GM19372 (cell line): ENCODE data around the gene DLGAP1.

Source experiments
- ATAC-seq: cut with Tn5 transposase; IDR thresholded peaks from one replicate; pipeline ENCODE4 v1.9.1; 2021; ENCODE audit warnings: mild to moderate bottlenecking, low read depth, moderate library complexity; ENCODE audit not compliant: unreplicated experiment

Gene DLGAP1

DNA sequence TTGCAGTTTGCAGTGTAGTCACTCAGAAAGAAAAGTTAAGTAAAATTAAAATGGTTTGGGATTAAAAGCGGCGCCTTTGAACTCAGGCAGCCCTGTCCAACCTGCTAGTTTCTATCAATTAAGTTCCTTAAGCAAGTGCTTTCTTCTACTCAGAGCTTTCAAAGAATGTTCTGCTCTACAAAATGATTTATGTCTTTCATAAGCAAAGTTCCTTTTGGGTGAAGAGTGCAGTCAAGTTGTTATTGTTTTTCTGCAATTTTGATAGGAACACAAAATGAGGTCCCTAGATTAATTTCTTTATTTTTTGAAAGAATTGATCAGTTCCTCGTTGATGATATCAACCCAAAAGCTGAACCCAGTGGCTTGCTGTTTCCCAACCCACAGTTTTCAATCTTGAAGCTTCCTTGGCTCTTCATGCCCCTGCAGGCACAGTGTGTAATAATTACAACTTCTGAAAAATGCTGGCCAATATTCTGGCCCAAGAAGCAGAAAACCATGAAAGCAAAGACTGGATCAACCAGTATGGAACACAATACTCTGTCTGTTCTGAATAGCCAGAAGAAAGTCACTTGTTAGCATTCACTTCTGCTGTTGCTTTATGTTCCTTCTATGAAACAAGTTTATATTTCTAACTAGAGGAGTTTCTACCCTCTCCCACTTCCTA is 916.0 kb downstream of the DLGAP1 start:
- no peak for ATAC-seq

DNA sequence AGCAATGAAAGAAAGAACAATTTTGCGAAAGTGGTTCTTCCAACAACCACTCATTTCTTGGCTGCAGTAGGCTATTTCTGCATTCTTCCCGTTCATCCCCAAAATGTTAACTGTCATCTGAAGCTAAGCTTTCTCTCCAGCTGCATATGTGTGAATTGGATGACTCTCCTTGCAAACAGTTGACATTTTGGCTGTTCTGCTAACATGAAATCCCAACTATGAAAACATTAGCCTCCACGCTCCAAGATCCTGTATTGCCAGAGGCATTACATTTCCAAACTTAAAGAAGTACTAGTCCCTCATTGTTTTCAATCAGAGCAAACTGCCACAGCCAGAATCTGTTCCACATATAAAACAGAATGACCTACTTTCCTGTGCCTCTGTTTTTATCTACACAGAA is 916.7 kb downstream of the DLGAP1 start:
- no peak for ATAC-seq

DNA sequence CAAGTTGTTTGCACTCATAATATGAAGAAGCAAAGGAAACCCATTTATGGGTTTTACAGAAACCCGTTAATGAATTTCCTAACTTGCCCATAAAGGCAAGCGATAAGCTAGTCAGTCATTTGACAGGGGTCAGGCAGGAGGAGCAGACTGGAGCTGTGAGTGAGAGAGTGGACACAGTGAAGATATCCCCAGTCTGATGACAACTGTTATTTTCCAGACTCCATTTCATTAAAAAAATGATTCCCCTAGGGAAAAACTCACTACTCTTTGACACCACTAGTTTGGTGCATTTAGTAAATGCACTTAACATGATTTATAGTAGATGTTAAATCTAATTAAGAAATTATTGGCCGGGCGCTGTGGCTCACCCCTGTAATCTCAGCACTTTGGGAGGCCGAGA is 924.3 kb downstream of the DLGAP1 start:
- ATAC-seq: no peak

DNA sequence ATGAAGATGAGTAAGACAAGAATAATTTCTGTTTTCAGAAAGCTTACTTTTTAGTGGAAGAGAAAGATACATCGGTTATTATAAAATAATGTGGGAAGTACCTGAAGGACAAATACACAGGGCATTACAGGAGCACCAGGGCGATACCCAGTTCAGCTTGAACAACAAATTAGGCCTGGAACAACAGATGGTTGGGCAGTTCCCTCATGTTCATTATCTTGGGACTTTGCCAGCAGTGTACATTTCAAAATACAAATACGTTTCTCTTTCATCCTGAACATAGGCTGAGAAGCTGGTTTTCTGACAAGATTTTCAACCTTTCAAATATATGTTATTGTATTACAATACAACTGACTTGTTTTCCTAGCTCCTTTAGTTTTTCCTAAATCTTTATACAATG is 925.5 kb downstream of the DLGAP1 start:
- no peak for ATAC-seq

DNA sequence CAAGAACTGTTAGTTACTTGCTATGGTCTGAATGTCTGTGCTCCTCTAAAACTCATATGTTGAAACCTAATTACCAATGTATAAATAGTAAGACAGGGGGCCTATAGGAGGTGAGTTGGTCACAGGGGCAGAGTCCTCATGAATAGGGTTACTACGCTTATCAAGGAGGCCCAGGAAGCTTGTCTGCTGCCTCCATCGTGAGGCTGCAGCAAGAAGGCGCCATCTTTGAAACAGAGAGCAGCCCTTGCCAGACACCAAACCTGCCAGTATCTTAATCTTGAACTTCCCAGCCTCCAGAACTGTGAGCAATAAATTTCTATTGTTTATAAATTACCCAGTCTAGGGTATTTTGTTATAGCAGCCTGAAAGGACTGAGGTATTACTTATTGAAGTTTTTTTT is 926.0 kb downstream of the DLGAP1 start:
- no peak for ATAC-seq

DNA sequence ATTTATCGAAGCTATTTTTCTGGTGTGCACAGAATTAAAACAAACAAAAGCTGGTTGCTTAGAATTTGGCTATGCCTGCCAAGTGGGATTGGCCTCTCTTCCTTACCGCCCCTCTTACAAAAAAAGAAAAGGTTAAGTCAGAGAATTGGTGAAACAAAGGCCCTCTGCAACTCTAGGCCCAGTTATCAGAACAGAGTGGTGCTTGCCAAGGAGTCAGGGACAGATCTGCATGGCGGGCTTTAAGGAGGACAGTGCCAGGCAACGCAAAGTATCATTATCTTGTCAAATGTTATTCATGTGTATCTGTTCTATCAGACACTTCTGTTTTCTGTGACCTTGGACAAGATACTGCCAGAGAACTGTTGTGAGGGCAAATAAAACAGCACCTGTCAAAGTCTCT is 926.9 kb downstream of the DLGAP1 start:
- no peak for ATAC-seq

DNA sequence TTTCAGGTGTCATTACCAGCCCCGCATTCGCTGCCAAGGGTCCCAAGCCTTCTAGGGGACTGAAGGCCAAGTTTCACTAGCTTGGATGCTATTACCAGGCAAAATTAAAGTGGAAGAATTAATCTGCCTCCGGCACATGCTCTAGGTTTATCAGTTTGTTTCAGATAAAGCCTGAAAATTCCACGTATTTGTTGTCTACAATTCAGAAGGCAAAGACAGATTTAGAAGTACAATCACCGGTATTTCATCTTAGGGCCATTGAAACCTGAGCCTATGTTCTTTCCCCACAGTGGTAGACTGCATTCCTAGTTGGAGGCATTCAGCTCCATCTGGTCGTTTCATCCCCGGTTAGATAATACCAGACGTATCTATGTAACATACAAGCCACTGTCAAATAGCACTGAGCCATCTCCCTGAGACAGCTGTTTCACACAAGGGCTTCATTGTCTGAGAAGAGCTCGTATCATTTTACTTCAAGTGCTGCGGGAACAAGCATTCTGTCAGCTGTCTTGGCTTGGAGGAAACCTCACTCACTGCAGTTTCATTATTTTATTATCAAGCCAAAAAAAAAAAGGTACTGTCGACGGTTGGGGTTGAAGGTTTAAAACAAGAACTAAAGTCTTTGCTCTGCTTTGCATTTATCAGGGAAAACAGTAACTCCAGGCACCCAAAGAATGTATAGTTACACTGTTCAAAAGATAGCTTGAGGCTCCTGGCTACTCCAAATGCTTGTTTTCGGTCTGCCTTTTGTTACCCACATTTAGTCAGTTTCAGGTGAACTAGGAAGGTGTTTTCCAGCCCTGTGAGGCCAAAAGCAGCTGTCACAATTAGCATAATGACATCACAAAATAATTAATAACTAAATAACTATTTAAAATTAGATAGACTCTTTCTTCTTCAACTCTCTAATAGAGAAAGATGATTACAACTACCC is 928.4 kb downstream of the DLGAP1 start:
- ATAC-seq: no peak

DNA sequence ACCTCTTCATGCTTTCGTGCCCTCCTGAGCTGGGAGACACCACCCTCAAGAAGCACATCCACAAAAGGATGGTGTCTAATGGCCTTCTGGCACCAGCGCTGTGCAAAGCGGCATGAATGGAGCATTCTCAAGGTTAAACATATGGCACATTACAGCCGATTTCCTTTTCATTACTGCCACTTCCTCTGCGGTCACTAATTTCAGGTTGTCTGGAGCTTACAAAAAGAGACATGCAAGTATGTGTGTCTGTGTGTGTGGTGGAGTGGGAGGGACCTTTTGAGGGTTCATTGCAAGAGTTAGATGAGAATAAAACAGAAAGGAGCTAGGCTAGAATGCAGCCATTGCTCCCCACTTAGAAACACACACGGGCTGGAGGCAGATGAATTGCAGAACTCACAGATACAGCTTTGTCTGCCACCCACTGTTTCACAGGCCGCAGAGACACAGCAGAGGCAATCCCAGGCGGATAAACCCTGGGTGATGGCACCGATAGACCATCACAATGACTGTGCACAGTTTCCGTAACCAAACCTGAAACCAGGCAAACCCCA is 929.2 kb downstream of the DLGAP1 start:
- peak; percentile 84 for ATAC-seq

DNA sequence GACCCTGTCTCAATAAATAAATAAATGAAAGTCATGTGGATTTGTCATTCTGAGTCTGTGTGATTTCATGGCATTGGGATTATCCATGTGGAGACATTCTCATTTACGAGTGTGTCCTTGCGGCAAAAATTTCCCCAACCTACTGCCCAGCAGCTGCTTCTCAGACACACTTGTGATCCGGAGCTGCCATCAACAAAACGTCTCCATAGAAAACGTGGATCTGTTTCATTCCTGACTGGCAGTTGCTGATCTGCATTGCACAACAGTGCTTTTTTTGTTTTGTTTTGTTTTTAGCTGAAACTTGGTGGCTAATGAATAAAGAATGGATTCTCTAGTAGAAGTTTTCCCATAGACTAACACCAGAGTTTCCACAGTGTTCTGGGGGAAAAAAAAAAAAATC is 930.4 kb downstream of the DLGAP1 start:
- no peak for ATAC-seq

DNA sequence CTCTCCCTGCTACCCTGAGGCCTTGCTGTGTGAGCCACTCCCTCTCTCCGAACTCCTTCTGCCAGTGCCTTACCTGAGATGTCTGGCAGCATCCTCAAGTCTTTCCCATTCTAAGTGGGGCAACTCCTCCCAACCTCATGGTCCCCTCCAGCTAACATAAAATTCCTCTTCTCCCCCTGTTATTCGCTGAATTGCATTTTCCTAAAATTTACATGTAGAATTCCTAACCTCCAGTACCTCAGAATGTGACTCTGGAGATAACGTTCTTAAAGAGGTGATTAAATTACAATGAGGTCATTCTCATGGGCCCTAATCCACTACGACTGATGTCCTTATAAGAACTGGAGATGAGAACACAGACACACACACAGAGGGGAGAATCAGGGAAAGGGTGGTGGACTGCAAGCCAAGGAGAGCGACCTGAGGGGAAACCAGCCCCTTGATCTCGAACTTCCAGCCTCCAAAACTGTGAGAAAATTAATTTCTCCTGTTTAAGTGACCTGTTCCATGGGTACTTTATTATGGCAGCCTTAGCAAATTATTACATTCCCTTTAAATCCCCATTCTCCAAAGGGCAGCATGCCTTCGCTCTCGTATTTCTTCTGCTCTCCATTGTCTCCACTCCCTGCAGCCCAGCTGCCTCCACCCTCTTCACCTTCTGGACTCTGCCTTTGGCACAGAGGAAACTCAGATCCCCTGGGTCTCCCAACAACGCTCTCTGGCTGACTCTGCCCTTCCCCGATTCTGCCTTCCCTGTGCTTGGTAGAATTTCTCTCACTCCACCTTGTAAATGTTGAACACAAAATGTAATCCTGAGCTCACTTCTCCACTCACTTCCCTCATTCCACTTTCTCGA is 934.6 kb downstream of the DLGAP1 start:
- no peak for ATAC-seq

DNA sequence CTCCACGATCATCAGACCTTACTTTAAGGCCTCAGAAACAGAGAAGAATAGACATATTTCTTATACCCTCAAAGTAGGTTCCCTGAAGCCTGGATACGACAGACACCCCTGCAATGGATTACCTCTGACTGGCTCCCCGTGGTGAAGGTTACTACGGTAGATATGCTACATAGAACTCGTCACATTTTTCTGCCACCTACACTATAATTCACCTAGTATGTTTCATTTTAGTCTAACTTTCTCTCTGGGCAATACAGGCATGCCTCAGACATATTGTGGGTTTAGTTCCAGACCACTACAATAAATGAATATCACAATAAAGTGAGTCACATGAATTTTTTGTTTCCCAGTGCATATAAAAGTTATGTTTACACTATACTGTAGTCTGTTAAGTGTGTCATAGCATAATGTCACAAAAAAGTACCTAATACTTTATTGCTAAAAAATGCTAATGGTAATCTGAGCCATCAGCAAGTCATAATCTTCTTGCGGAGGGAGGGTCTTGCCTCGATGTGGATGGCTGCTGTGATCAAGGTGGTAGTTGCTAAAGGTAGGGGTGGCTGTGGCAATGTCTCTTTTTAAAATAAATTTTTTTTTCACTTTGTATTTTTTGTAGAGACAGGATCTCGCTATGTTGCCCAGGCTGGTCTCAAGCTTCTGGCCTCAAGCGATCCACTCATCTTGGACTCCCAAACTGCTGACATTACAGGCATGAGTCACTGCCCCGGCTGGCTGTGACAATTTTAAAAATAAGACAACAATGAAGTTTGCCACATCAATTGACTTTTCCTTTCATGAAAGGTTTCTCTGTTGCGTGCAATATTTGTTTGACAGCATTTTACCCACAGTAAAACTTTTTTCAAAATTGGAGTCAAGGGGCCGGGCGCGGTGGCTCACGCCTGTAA is 940.5 kb downstream of the DLGAP1 start:
- ATAC-seq: no peak

DNA sequence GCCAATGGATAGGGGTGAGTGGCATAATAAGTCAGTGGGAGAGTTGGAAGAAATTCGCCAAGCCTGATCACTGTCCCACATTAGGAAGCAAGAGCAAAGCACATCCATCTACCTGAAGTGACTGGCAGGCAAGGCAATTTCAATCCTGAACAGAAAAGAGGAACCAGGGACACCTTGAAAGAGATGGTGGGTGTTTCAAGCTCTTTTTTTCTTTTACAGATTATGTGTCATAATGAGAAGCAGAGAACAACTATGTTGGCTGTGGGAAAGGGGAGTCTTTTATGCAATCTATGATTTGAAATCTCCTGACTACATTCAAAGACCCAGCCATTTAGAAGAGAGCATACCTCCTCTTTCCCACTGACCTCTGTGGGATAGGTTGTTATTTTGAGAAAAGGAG is 941.6 kb downstream of the DLGAP1 start:
- peak; percentile 72 for ATAC-seq

DNA sequence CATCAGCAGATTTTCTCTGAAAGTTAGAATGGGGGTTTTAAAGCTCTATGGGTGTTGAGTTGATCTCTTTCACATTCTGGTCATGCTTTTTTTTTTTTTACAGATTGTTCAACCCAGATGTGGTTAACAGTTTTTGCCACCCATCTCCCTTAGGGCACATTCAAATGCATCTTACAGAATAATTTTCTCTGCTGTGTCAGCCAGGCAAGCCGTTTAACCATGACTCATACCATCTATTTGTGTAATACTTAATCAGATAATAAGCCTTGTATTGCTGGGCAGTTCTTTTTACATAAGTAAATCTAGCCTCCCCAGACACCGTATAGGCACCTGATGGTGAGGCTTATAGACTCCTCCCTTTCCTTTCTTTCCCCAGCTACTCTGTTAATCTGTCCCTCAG is 943.1 kb downstream of the DLGAP1 start:
- ATAC-seq: no peak

DNA sequence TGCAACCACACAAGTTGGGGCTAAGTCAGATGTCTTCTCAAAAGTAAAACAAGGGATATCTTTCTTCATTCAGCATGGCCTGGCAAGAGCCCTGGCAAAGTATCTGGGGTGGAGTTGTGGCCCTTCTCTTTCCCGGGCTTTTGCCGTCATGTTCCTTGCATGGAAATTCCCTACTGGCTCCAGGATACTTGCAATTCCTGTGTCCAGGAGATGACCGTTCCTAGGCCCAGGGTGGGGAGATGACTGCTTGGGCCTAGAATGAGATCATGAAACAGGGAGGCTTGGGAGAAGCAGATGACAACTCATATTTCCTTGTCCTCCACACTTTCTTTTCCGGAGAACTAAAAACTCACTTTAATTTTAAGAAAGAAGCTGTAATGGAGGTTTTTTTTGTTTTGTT is 944.2 kb downstream of the DLGAP1 start:
- no peak for ATAC-seq

DNA sequence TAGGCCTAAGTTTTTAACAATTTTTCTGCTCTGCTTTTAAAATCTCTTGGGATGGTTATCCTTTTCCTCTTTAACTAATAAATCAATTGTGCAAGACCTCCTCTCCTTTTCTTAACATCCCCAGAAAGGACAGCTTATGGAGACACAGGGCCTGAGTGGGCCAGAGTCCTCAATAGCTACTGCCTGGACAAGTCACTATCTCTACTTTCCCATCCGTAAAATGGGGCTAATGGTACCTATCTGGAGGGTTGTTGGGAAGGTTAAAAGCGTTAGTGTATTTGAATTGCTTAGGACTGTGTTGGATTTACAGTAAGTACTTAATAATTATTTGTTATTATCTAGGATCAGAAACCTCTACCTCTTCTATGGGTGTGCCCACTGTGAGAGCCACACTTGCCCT is 945.1 kb downstream of the DLGAP1 start:
- ATAC-seq: no peak

DNA sequence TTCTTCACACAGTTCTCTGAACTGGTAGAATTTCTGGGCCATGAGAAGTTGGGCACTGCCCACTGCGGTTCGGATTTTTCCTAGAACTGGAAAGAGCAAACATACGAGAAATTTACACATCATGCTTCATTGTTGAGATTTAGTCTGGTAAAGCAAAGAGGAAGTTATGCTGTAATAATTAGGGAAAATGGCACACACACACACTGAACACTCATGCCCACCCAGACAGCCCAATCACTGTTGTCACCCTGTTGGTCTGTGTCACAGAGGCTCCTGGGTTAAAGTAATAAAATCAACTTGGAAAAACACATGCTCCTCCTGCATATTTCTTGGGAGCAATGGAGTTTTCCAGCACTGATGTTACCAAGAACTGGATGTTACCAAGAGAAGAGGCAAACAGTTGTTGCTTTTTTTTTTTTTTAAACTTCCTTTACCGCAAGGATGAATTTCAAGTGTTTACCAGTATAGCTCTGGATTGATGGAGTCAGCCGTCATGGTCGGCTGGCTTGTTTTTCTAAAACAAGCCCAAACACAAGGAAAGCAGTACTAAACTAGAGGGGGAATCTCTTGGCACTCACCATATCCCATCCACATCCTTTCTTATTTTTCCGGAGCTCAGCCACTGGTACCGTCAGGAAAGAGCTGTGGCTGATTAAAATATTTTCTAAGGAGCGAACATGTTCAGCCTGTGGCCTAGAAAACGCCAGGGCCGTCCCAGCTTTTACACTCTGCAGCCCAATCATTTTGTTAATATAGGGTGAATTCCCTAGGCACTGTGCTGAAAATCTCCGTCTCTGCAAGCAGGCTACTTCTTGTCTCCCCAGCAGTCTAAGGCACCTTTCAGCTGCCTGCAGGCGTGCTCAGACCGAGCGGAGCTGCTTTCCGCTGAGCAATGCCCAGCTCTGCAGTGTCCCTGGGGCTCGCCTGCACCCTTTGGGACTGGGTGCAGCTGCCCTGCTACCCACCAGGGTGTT is 946.2 kb downstream of the DLGAP1 start:
- no peak for ATAC-seq

DNA sequence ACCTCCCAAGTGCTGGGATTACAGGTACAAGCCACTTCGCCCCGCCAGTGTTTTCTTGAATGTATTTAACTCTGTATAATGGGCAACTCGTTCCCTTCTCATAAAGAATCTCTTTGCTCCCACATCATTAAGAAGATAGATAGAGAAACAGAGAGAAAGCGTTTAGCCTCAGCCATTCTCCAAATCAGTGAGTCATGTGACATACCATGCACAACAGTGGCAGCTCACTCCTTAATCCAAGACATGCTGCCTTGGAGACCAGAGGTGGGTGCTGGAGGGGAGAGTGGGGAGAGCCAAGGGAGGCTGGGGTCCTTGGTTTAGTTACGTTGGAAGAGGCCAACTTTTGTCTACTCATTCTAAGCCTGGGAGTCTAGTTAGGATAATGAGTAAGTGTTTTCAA is 950.5 kb downstream of the DLGAP1 start:
- ATAC-seq: no peak

DNA sequence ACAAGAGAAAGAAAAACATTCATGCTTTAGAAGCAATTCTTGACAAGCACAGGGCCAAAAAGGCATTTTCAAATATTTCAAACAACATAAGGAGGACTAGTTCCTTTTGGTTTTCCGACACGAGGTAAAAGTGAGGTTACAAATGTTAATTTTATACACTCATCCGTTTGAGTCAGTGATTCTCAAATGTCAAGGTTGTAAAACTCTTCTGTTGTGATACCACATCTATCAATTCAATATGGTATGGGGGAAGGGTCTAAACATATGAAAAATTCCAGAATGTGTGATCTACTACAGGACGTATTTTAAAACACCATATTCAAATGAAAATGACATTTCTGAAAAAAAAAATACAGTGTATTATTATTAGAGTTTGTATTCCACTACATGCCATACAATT is 952.5 kb downstream of the DLGAP1 start:
- ATAC-seq: no peak

DNA sequence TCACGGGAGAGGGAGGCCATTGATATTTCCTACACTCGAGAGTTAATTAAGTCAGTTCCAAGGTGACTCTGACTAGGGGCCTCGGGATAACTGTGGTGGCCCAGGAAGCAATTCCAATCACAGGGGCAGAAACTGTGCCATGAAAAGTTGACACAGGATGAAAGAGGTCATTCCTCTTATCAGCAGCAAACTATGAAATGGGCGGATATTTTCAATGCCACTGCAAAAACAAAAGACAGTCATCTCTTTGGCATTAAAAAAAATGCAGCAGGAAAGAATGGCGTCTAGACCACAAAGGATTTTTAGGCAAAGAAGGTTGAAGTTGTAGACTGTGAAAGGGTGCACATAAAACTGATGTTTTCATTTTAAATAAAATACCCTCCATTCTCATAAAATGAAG is 955.1 kb downstream of the DLGAP1 start:
- ATAC-seq: no peak
